A673 (cell line): Measurements from ENCODE around the gene RNF17.

Experiments used
- EZH2 ChIP-seq: fragments of 200-600 bp; sonication (generic); IDR thresholded peaks from 2 replicates; pipeline ENCODE4 v1.6.1; 2017; ENCODE audit warnings: borderline replicate concordance, low read depth, mild to moderate bottlenecking, mixed read lengths, antibody characterized with exemption, low read length; ENCODE audit not compliant: poor library complexity, severe bottlenecking
- TF ChIP-seq, protein P1 (sequence below): fragments of 300-800, 200-600 bp; sonication (generic); conservative IDR thresholded peaks from 2 replicates; pipeline ENCODE4 v1.5.1; 2017; ENCODE audit warnings: low read depth, mild to moderate bottlenecking, antibody characterized with exemption, low read length, moderate library complexity, mixed read lengths

DNA sequence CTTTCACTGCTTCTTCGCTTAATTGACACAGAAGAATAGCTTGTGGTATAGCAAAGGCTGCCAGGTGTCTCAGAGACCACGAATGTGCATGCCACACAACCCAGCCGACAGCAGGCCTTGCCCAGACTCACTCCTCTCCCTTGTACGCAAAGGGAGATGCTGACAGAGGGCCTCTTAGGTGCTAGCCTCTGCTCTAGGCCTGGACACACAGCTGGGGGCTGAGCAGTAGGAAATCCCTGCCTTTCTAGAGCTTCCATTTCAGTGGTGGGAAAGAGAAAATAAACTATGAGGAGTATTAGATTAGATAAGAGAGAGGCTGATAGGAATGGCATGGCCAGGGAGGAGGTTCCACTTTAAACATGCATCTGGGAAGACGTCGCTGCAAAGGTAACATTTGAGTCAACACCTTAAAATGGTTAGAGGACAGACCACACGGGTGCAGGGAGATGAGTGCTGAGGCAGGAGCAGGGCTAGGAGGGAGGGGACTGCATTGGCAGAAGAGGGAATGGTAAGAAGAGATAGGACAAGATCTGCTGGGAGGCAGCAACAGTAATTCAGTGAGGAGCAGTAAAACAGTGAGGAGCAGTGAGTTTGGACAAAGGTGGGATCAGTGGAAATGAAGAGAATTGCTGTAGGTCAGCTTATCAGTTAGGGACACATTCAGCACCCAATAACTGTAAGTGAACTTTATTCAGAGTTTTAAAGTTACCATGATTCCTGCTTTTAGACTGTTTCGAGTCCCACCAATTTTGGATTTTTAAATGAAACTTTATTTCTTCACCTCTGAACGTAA lies 100.0 kb downstream of the RNF17 start:
- TF ChIP-seq, protein P1, sequence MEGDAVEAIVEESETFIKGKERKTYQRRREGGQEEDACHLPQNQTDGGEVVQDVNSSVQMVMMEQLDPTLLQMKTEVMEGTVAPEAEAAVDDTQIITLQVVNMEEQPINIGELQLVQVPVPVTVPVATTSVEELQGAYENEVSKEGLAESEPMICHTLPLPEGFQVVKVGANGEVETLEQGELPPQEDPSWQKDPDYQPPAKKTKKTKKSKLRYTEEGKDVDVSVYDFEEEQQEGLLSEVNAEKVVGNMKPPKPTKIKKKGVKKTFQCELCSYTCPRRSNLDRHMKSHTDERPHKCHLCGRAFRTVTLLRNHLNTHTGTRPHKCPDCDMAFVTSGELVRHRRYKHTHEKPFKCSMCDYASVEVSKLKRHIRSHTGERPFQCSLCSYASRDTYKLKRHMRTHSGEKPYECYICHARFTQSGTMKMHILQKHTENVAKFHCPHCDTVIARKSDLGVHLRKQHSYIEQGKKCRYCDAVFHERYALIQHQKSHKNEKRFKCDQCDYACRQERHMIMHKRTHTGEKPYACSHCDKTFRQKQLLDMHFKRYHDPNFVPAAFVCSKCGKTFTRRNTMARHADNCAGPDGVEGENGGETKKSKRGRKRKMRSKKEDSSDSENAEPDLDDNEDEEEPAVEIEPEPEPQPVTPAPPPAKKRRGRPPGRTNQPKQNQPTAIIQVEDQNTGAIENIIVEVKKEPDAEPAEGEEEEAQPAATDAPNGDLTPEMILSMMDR = no peak
- TF ChIP-seq EZH2 = no peak
